ENCODE results near the gene RFXAP. TPM values are rescaled to one million over a fixed set of nuclear protein-coding genes. Genes with fewer than 3 reads are reported as not detected.

The RFXAP gene
- total RNA-seq, 1 experiment from 2014 or later, result 4.4 TPM

GRCh38 chr13:36794706-36795105, 24.3 kb upstream of the RFXAP start:
- no TSS peak for BruUV-seq (replicated peaks)
- no peak for ATAC-seq
- Histone ChIP-seq H3K27me3 (ENCODE audit: insufficient read depth, low read length) (no peaks in the 10 kb centered on the region), H3K36me3 (ENCODE audit: control insufficient read depth in 1 of 2, insufficient read depth in 2 of 2, low read length in 2 of 2) (no peaks in the 10 kb centered on the region), H3K4me2 (ENCODE audit: low read length) (no peak overlapping the region), H3K9me3 (ENCODE audit: control insufficient read depth in 1 of 2, insufficient read depth in 1 of 2, low read depth in 1 of 2, low read length in 2 of 2) (no peaks in the 10 kb centered on the region), H2AFZ (ENCODE audit: low read depth, low read length, poor library complexity, severe bottlenecking) (no peak overlapping the region), H3K9ac (ENCODE audit: low read length) (no peak overlapping the region), H3K27ac (ENCODE audit: low read depth, low read length) (no peak overlapping the region), H3K9me2 (ENCODE audit: insufficient read depth) (no peaks in the 10 kb centered on the region), H3K4me3 (replicated peaks in 1 of 2; ENCODE audit: low read depth in 1 of 2, low read length in 2 of 2) (no peak overlapping the region), H3K4me1 (ENCODE audit: control insufficient read depth in 1 of 2, insufficient read depth in 2 of 2, low read length in 2 of 2) (no peaks in the 10 kb centered on the region), H3K79me2 (ENCODE audit: insufficient read depth, low read length) (no peaks in the 10 kb centered on the region), H4K20me1 (ENCODE audit: insufficient read depth) (no peaks in the 10 kb centered on the region)
- ChIA-PET POLR2A (no interaction called here), CTCF (no interaction called here), RAD21 (ENCODE audit: low non-redundant PET in 1 of 2, low total read pairs in 2 of 2, uncharacterized antibody in 2 of 2, unreplicated experiment in 2 of 2) (no interaction called here)
- TF ChIP-seq, protein P1, sequence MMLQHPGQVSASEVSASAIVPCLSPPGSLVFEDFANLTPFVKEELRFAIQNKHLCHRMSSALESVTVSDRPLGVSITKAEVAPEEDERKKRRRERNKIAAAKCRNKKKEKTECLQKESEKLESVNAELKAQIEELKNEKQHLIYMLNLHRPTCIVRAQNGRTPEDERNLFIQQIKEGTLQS (IDR thresholded peaks at IDR 0.05), result no peak
- TF ChIP-seq RAD21 (IDR thresholded peaks at IDR 0.05; ENCODE audit: low read depth), result no peak
- no peak for TF ChIP-seq REST (IDR thresholded peaks at IDR 0.05; ENCODE audit: low read depth)
- no peak for TF ChIP-seq SP1 (IDR thresholded peaks at IDR 0.05; ENCODE audit: low read depth)
- no peak for TF ChIP-seq ZNF274 (IDR thresholded peaks at IDR 0.05; ENCODE audit: low read depth, low read length)
- TF ChIP-seq TCF7L2 (IDR thresholded peaks at IDR 0.05; ENCODE audit: borderline replicate concordance, extremely low read depth, insufficient read depth, insufficient read length), result no peak
- no peak for TF ChIP-seq SIN3A (IDR thresholded peaks at IDR 0.05; ENCODE audit: low read depth)
- no peak for TF ChIP-seq FOSL1 (IDR thresholded peaks at IDR 0.05; ENCODE audit: low read depth)
- TF ChIP-seq POLR2AphosphoS5 (IDR thresholded peaks at IDR 0.05; ENCODE audit: low read depth, low read length), result no peak
- TF ChIP-seq JUND (IDR thresholded peaks at IDR 0.05), result no peak
- TF ChIP-seq, protein P2, sequence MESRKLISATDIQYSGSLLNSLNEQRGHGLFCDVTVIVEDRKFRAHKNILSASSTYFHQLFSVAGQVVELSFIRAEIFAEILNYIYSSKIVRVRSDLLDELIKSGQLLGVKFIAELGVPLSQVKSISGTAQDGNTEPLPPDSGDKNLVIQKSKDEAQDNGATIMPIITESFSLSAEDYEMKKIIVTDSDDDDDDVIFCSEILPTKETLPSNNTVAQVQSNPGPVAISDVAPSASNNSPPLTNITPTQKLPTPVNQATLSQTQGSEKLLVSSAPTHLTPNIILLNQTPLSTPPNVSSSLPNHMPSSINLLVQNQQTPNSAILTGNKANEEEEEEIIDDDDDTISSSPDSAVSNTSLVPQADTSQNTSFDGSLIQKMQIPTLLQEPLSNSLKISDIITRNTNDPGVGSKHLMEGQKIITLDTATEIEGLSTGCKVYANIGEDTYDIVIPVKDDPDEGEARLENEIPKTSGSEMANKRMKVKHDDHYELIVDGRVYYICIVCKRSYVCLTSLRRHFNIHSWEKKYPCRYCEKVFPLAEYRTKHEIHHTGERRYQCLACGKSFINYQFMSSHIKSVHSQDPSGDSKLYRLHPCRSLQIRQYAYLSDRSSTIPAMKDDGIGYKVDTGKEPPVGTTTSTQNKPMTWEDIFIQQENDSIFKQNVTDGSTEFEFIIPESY (IDR thresholded peaks at IDR 0.05; ENCODE audit: extremely low read depth, insufficient replicate concordance, low read length), result no peak
- no peak for TF ChIP-seq EZH2 (IDR thresholded peaks at IDR 0.05)
- DNase-seq (ENCODE audit: low read depth, low spot score), result no peak
- intact Hi-C loops (cut with micrococcal nuclease), result no loop called here

Data from HCT116 (cell line).